Astrocyte of the spinal cord (primary cell): ENCODE measurements around the gene AAMP.
"Not testable (repeated sequence)": the region's sequence is repeated elsewhere in the genome, so short reads cannot be mapped to it uniquely, and the experiment has no call there.

ENCODE experiments used
- DNase-seq: peaks from one replicate; pipeline ENCODE4 v3.0.0; 2011; ENCODE audit warnings: low read depth, low spot score
- H3K4me3 ChIP-seq: 2 replicates; pipeline ENCODE4 v1.5.1; 2011; ENCODE audit warnings: low read depth, mild to moderate bottlenecking, low read length, moderate library complexity
- CTCF ChIP-seq: IDR thresholded peaks from 2 replicates; pipeline ENCODE4 v1.5.1; 2012; ENCODE audit warnings: low read depth, mild to moderate bottlenecking, low read length, inconsistent platforms
- in situ Hi-C: cut with HindIII; loops from 2 replicates; pipeline ENCODE4 v1.10.0; 2017; ENCODE audit warnings: low sequenced_read_pairs

AAMP gene

GRCh38 chr2:218273908-218274249, 3.9 kb upstream of the AAMP start:
- DNase-seq, result no peak
- in situ Hi-C loops, result no loop called here
- TF ChIP-seq CTCF, result no peak
- no peak overlapping the region for H3K4me3 ChIP-seq

GRCh38 chr2:218273214-218273907, 3.4 kb upstream of the AAMP start:
- DNase-seq, in situ Hi-C loops, H3K4me3 ChIP-seq: not testable (repeated sequence)

- peak; percentile 86 for DNase-seq
- no peak overlapping the region for H3K4me3 ChIP-seq
- in situ Hi-C loops, result no loop called here
- peak; percentile 94 for TF ChIP-seq CTCF
Observed at GRCh38 chr2:218272531-218273212, 2.7 kb upstream of the AAMP start.

GRCh38 chr2:218271865-218272530, 2.1 kb upstream of the AAMP start:
- no peak for TF ChIP-seq CTCF
- in situ Hi-C loops, result no loop called here
- no peak overlapping the region for H3K4me3 ChIP-seq
- no peak for DNase-seq

GRCh38 chr2:218271487-218271797, 1.5 kb upstream of the AAMP start:
- peak overlapping the region; percentile 88 for H3K4me3 ChIP-seq
- TF ChIP-seq CTCF, result no peak
- no peak for DNase-seq
- in situ Hi-C loops, result no loop called here

GRCh38 chr2:218270721-218271486, 967 bp upstream of the AAMP start:
- no peak for DNase-seq
- TF ChIP-seq CTCF, result no peak
- in situ Hi-C loops, result no loop called here
- H3K4me3 ChIP-seq, result peak overlapping the region; percentile 88

GRCh38 chr2:218267259-218267658, 2.7 kb downstream of the AAMP start:
- H3K4me3 ChIP-seq, result no peak overlapping the region
- no peak for DNase-seq
- no peak for TF ChIP-seq CTCF
- in situ Hi-C loops, result no loop called here
